GM18526 (cell line): ENCODE measurements around the gene ZC3H11A.

Source experiments
- POLR2A ChIP-seq: IDR thresholded peaks from 3 replicates; pipeline ENCODE4 v1.6.1; 2011; ENCODE audit not compliant: insufficient read length; ENCODE audit errors: extremely low read depth

The ZC3H11A gene

GRCh38 chr1:203826175-203826574, 30.8 kb downstream of the ZC3H11A start:
- TF ChIP-seq POLR2A, result no peak

GRCh38 chr1:203828002-203828401, 32.6 kb downstream of the ZC3H11A start:
- no peak for TF ChIP-seq POLR2A

- no peak for TF ChIP-seq POLR2A
Measured at GRCh38 chr1:203828503-203828902, 33.1 kb downstream of the ZC3H11A start.

DNA sequence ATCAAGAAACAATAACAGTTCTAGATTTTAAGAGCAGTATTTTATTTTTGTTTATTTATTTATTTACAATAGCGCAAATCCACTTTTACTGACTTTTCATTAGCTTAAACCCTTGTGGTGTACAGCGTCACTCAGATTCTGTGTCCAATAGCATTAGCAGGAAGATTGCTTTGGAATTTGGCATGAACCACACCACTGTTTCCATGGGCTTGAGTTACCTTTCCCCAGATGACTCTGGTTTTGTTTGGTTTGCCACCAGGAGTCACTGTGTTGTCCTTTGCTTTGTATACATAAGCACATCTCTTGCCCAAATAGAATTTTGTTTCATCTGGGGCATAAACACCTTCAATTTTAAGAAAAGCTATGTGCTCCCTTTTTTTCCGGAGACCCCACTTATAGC, 40.1 kb downstream of the ZC3H11A start:
- no peak for TF ChIP-seq POLR2A

DNA sequence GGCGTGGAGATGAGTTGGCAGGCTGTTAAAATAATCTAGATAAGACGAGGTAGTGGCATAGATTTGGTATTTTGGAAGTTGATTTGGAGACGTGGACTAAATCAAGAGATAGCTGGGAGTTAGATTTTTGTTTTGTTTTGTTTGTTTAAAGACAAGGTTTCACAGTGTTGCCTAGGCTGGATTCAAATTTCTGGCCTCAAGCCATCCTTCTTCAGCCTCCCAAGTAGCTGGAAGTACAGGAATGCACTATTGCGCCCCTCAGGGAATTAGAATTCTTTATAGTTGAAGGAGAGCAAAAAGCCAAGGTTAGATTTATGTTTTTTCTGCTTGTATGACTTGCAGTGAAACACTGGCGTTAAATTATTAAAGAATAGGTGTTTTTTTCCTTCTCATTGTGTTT, 43.7 kb downstream of the ZC3H11A start:
- TF ChIP-seq POLR2A, result no peak

GRCh38 chr1:203840208-203840808, 44.9 kb downstream of the ZC3H11A start:
- no peak for TF ChIP-seq POLR2A

DNA sequence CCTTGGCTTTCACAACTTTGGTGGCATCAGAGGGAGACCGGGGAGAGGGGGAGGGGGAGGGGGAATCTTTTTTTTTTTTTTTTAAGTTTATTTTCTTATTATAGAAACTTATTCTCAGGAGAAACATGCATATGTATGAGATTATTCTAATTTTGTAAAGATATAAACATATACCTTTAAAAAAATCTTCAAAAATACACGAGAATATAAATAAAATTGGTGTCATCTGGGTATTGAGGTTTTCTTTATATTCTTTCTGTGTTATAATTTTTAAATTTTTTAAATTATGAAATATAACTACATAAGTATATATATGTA, 47.1 kb downstream of the ZC3H11A start:
- no peak for TF ChIP-seq POLR2A

GRCh38 chr1:203843435-203843834, 48.0 kb downstream of the ZC3H11A start:
- TF ChIP-seq POLR2A, result no peak
